Endothelial cell of umbilical vein (primary cell): ENCODE results near the gene BBLN. TPM values are rescaled to one million over a fixed set of nuclear protein-coding genes. Genes with fewer than 3 reads are reported as not detected.

Experiments used
- BruUV-seq: library from RNA; stranded (reverse); fragments of 400-500 nt; replicated peaks from 2 replicates; lab custom pipeline; 2021; lab: Mats Ljungman, UMichigan
- CTCF ChIA-PET: fragments of 300-600, 350-600 bp; sonication (Branson Sonifier 250); formaldehyde crosslinking; loops from one replicate; lab custom pipeline; 2021; ENCODE audit warnings: antibody characterized with exemption, inconsistent platforms; lab: Charles Lee
- POLR2A ChIA-PET: fragments of 300-600, 350-600 bp; sonication (Branson Sonifier 250); formaldehyde crosslinking; loops from one replicate; lab custom pipeline; 2021; ENCODE audit warnings: antibody characterized with exemption, inconsistent platforms; lab: Charles Lee
- DNase-seq: peaks from one replicate; pipeline ENCODE4 v3.0.0-alpha.2; 2011; ENCODE audit warnings: low read depth, low spot score
- FAIRE-seq: peaks from 2 replicates; lab custom pipeline; 2011; peaks lifted over from hg19 to GRCh38; lab: Jason Lieb, UNC
- H2AFZ ChIP-seq: 2 replicates; pipeline ENCODE4 v1.6.0; 2012; ENCODE audit warnings: low read depth, low read length, control low read depth, inconsistent platforms
- H3K27ac ChIP-seq: 2 replicates; pipeline ENCODE4 v1.5.1; 2011; ENCODE audit warnings: low read depth, mild to moderate bottlenecking, control low read depth, low read length, moderate library complexity; ENCODE audit not compliant: insufficient read depth
- H3K27me3 ChIP-seq, 2 experiments: 2 replicates each; pipeline versions ENCODE4 v1.6.0 to v1.6.1; 2011; ENCODE audit warnings: low read length in 2 of 2, mixed read lengths in 1 of 2; ENCODE audit not compliant: control insufficient read depth in 2 of 2, insufficient read depth in 2 of 2
- H3K36me3 ChIP-seq, 2 experiments: 2 replicates in 1 of 2; 3 replicates in 1 of 2; pipeline ENCODE4 v1.5.1; 2011; ENCODE audit warnings: low read length in 2 of 2, mild to moderate bottlenecking in 1 of 2, moderate library complexity in 1 of 2; ENCODE audit not compliant: control insufficient read depth in 2 of 2, insufficient read depth in 2 of 2; ENCODE audit errors: extremely low read depth in 1 of 2
- H3K4me1 ChIP-seq: 3 replicates; pipeline ENCODE4 v1.5.1; 2011; ENCODE audit warnings: mild to moderate bottlenecking, low read length; ENCODE audit not compliant: control insufficient read depth, insufficient read depth; ENCODE audit errors: extremely low read depth
- H3K4me2 ChIP-seq: 2 replicates; pipeline ENCODE4 v1.6.1; 2011; ENCODE audit warnings: low read length, control low read depth, mixed read lengths; ENCODE audit not compliant: insufficient read depth
- H3K4me3 ChIP-seq, 3 experiments: fragments of 200-600 bp in 1 of 3; sonication (generic), shearing (Covaris generic) in 1 of 3; replicated peaks in 1 of 3; 2 replicates each; pipeline ENCODE4 v1.5.1; 2011 to 2016; ENCODE audit warnings: control low read depth in 3 of 3, low read length in 3 of 3, mild to moderate bottlenecking in 2 of 3, inconsistent platforms in 1 of 3, low read depth in 1 of 3, moderate library complexity in 1 of 3; ENCODE audit not compliant: insufficient read depth in 1 of 3
- H3K79me2 ChIP-seq: 2 replicates; pipeline ENCODE4 v1.6.0; 2012; ENCODE audit warnings: low read length, inconsistent platforms; ENCODE audit not compliant: control insufficient read depth, insufficient read depth
- H3K9ac ChIP-seq: replicated peaks from 2 replicates; pipeline ENCODE3; 2011; ENCODE audit warnings: low read length, control low read depth; ENCODE audit not compliant: insufficient read depth; ENCODE audit errors: extremely low read depth
- H3K9me1 ChIP-seq: replicated peaks from 3 replicates; pipeline ENCODE4 v1.6.0; 2011; ENCODE audit warnings: mild to moderate bottlenecking, low read length; ENCODE audit not compliant: control insufficient read depth, insufficient read depth; ENCODE audit errors: extremely low read depth
- H3K9me3 ChIP-seq: replicated peaks from 2 replicates; pipeline ENCODE4 v1.5.1; 2012; ENCODE audit warnings: low read length, inconsistent platforms; ENCODE audit not compliant: control insufficient read depth, insufficient read depth
- H4K20me1 ChIP-seq: replicated peaks from 2 replicates; pipeline ENCODE3; 2011; ENCODE audit warnings: mild to moderate bottlenecking, low read length; ENCODE audit not compliant: control insufficient read depth, insufficient read depth; ENCODE audit errors: extremely low read depth
- EZH2 ChIP-seq: IDR thresholded peaks from 2 replicates; pipeline ENCODE4 v1.6.1; 2012; ENCODE audit warnings: borderline replicate concordance, low read depth, mild to moderate bottlenecking, moderate library complexity, low read length, inconsistent platforms; ENCODE audit not compliant: severe bottlenecking
- FOS ChIP-seq: IDR thresholded peaks from 2 replicates; pipeline ENCODE4 v1.6.1; 2011; ENCODE audit warnings: mild to moderate bottlenecking, low read length, moderate library complexity, borderline replicate concordance; ENCODE audit not compliant: insufficient read depth
- GATA2 ChIP-seq: IDR thresholded peaks from 2 replicates; pipeline ENCODE4 v1.7.0; 2011; ENCODE audit warnings: low read depth, mild to moderate bottlenecking, moderate library complexity, mixed read lengths, low read length; ENCODE audit not compliant: insufficient read length, insufficient read depth
- JUN ChIP-seq: IDR thresholded peaks from 2 replicates; pipeline ENCODE4 v1.6.1; 2011; ENCODE audit warnings: borderline replicate concordance, low read depth; ENCODE audit not compliant: insufficient read length, insufficient read depth
- MYC ChIP-seq: IDR thresholded peaks from one replicate; pipeline ENCODE4 v1.6.1; 2011; ENCODE audit warnings: mild to moderate bottlenecking, low read depth, low read length
- POLR2A ChIP-seq: IDR thresholded peaks from 2 replicates; pipeline ENCODE4 v1.6.1; 2012; ENCODE audit warnings: low read depth, mild to moderate bottlenecking, control low read depth, low read length
- POLR2AphosphoS5 ChIP-seq: IDR thresholded peaks from 2 replicates; pipeline ENCODE4 v1.6.1; 2012; ENCODE audit warnings: low read depth, mild to moderate bottlenecking, control low read depth, low read length, moderate library complexity; ENCODE audit not compliant: insufficient read depth
- dilution Hi-C: fragments of 300-500 bp; cut with MboI; formaldehyde crosslinking; loops from one replicate; pipeline ENCODE4 v1.15.0; 2019; ENCODE audit warnings: low sequenced_read_pairs; ENCODE audit not compliant: extremely low pct_ligation_motif_present
- intact Hi-C: fragments of 100-400 bp; cut with micrococcal nuclease; formaldehyde crosslinking; loops from one replicate; pipeline ENCODE4 v1.10.0; 2022
- polyA plus RNA-seq, 4 experiments: library from polyadenylated mRNA; depleted of rRNA in 3 of 4; stranded (reverse) in 3 of 4; unstranded in 1 of 4; fragments of >200 nt; gene quantifications; 2 replicates each; pipeline versions ENCODE4 v1.2.1 to v1.2.3, GENCODE V29; 2011 to 2012; ENCODE audit warnings: missing spikeins in 1 of 4
- total RNA-seq: library from RNA; stranded (reverse); gene quantifications from 2 replicates; pipeline ENCODE4 v1.2.3, GENCODE V29; 2021
- TF ChIP-seq, protein P1 (sequence below): IDR thresholded peaks from 2 replicates; pipeline ENCODE4 v1.6.1; 2011; ENCODE audit not compliant: insufficient read depth, insufficient read length
- TF ChIP-seq, protein P2 (sequence below), 2 donors: IDR thresholded peaks; 1 replicate in 1 of 2; 2 replicates in 1 of 2; pipeline ENCODE4 v1.5.1; 2011; ENCODE audit warnings: low read length in 2 of 2, mild to moderate bottlenecking in 2 of 2, moderate library complexity in 2 of 2, control low read depth in 1 of 2, inconsistent platforms in 1 of 2, low read depth in 1 of 2; ENCODE audit not compliant: insufficient read depth in 1 of 2; ENCODE audit errors: extremely low read depth in 1 of 2

The BBLN gene
- total and polyA plus RNA-seq, 2 donors (not counting 3 experiments of a cell fraction or from before 2014, with no cell fraction given), result 51.0 to 124 TPM

DNA sequence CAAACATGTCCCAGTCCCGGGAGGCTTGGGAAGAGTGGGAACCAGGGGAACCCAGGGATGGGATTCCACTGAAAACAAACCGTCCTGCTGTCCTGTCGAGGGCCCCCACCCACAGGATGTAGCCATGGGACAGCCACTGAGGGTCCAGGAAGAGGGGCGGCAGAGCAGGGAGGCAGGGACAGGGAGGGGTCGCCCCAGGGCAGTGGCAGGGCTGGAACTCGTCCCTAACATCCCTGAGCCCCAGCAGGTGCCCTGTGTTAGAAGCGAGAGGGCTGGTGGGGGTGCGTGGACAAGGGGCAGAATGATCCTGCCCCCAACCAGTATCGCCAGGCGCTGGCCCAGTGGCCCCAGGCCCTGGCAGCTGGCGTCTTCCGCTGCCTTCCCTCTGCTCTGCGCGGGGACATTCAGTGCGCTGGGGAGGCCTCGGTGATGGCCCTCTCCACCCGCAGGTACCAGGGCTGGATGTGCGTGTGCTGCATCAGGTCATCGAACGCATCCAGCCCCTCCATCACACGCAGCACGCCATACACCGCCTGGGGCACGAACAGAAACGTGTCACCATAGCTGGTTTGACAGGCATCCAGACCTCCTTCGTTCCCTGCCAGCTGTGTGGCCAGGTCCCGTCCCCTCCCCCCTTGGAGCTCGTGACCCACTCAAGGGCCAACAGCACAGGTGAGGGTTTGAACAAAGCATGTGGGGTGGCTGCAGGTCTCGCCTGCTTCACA lies 39.2 kb upstream of the BBLN start:
- intact Hi-C loops (no loop called here), dilution Hi-C loops (no loop called here)
- Histone ChIP-seq H3K9me1 (no peaks in the 10 kb centered on the region), H3K4me1 (peaks cover under 1% of the 10 kb centered on the region), H3K9ac (no peak overlapping the region), H3K4me3 (no peak overlapping the region), H3K36me3 (peaks cover 0 to 16% of the 10 kb centered on the region in 2 experiments), H4K20me1 (no peaks in the 10 kb centered on the region), H3K27me3 (no peaks in the 10 kb centered on the region), H3K27ac (no peak overlapping the region), H3K9me3 (no peaks in the 10 kb centered on the region), H3K79me2 (peaks cover 2% of the 10 kb centered on the region), H3K4me2 (no peak overlapping the region), H2AFZ (no peak overlapping the region)
- FAIRE-seq, result no peak
- BruUV-seq, result no TSS peak
- DNase-seq, result no peak
- POLR2A ChIA-PET, result no interaction called here
- CTCF ChIA-PET, result interaction anchor here (1.3 kb wide), 1 partner anchor 177 kb away, joined by 3 read pairs; no protein-coding TSS in a partner anchor
- TF ChIP-seq POLR2AphosphoS5, result no peak
- TF ChIP-seq POLR2A, result no peak
- TF ChIP-seq, protein P1, sequence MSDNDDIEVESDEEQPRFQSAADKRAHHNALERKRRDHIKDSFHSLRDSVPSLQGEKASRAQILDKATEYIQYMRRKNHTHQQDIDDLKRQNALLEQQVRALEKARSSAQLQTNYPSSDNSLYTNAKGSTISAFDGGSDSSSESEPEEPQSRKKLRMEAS, result no peak
- no peak for TF ChIP-seq EZH2
- TF ChIP-seq, protein P2, sequence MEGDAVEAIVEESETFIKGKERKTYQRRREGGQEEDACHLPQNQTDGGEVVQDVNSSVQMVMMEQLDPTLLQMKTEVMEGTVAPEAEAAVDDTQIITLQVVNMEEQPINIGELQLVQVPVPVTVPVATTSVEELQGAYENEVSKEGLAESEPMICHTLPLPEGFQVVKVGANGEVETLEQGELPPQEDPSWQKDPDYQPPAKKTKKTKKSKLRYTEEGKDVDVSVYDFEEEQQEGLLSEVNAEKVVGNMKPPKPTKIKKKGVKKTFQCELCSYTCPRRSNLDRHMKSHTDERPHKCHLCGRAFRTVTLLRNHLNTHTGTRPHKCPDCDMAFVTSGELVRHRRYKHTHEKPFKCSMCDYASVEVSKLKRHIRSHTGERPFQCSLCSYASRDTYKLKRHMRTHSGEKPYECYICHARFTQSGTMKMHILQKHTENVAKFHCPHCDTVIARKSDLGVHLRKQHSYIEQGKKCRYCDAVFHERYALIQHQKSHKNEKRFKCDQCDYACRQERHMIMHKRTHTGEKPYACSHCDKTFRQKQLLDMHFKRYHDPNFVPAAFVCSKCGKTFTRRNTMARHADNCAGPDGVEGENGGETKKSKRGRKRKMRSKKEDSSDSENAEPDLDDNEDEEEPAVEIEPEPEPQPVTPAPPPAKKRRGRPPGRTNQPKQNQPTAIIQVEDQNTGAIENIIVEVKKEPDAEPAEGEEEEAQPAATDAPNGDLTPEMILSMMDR (IDR thresholded peaks at IDR 0.05; ENCODE audit: extremely low read depth in 1 of 2, insufficient read depth in 1 of 2, low read depth in 1 of 2, low read length in 2 of 2), result no peak
- TF ChIP-seq FOS, result no peak
- no peak for TF ChIP-seq MYC
- no peak for TF ChIP-seq GATA2
- TF ChIP-seq JUN, result no peak
